ENCODE results near the gene PTPRN2.

GRCh38 chr7:158049271-158049670 is 538.4 kb downstream of the PTPRN2 start:
- TF ChIP-seq CTCF (conservative IDR thresholded peaks at IDR 0.05) (no peak), EZH2 (IDR thresholded peaks at IDR 0.05; ENCODE audit: low read depth) (no peak)

Measured in PC-9 (cell line).